ENCODE measurements around the gene APH1B.
"Not testable (repeated sequence)": the region's sequence is repeated elsewhere in the genome, so short reads cannot be mapped to it uniquely, and the experiment has no call there.

- TF ChIP-seq CTCF (conservative IDR thresholded peaks at IDR 0.05); EZH2 (IDR thresholded peaks at IDR 0.05; ENCODE audit: low read depth): not testable (repeated sequence)
These were observed 65.7 kb downstream of the APH1B start for GRCh38 chr15:63342996-63343562.
